GM21529 (cell line): ENCODE data around the gene NLGN4X.
A peak's percentile ranks its signal among the peaks of the same experiment; 100 is the strongest.

ENCODE experiments used
- ATAC-seq: cut with Tn5 transposase; IDR thresholded peaks from one replicate; pipeline ENCODE4 v1.9.1; 2021; ENCODE audit not compliant: unreplicated experiment

Gene NLGN4X

DNA sequence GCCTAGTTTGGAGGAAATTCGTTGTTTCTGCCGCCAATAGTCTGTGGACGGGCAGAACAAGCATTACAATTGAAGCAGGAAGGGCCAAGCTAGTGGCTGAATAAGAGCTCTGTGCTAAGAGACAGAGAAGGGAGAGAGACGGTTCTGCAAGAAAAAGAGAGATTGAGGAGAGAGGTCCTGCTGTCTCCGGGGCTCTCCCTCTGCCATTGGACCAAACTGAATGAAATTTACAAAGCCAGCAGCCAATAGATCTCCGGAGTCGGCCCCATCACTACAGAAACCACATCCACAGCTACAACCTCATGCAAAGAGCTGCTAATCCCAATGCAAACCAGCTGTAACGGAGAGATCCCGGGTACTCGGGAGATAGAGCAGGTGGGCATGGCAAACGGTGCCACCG lies at the start of gene NLGN4X:
Gene NLGN4X, minus strand, starts transcription at position 148 of the 400 bp plus-strand sequence. CDS start 77,401 bp downstream, outside the sequence.
- no peak for ATAC-seq

DNA sequence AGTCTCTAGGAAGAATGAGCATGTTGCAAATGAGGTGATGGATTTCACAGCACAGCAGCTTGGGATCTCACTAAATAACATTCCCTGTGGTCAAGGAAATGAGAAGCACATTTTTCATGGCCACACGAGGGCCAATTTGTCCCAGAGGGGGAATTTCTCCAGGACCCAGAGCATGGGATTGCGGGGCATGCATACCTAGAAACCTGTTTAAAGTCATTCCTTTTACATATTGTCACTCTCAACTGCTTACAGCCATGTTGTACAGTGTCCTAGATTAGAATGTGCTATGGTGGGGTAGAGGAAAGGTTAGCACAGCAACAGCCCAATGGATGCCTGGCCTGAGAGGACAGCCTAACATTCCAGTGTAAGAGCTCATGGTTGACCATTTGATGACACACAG lies 37.4 kb upstream of the NLGN4X start:
- ATAC-seq, result no peak

DNA sequence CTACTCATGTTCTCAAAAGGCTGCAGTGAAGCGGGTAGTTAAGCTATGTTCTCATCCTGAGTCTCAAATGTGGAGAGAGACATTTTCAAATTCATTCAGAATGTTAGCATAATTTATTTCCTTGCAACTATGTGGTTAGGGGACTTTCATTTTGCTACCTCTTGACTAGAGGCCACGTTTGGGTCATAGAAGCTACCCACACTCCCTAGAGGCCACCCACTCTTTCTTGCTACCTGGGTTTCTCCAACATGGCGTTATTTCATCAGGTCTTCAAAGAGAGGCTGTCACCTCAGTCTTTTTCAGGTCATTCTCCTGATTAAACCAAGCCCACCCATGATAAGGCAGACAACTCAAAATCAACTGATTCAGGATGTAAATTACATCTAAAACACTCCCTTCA lies 34.3 kb upstream of the NLGN4X start:
- no peak for ATAC-seq

DNA sequence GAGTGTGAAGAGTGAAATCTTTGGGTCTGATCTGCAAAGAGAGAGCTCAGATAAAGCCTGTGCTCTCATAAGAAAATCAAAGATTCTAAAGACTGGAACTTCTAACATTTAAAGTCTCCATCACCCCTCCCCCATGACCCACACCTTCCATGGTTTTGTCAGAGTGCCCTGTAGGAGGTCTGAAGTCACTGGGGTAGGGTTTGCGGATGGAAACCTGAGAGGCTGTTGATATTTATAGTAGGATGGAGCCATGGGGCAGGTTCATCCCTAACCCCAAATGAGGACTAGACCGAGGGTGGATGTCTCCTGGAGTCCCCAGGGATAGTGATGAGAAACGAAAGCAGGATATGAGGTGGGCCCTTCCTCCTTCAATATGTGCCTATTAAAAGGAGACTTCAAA lies 28.4 kb upstream of the NLGN4X start:
- no peak for ATAC-seq

DNA sequence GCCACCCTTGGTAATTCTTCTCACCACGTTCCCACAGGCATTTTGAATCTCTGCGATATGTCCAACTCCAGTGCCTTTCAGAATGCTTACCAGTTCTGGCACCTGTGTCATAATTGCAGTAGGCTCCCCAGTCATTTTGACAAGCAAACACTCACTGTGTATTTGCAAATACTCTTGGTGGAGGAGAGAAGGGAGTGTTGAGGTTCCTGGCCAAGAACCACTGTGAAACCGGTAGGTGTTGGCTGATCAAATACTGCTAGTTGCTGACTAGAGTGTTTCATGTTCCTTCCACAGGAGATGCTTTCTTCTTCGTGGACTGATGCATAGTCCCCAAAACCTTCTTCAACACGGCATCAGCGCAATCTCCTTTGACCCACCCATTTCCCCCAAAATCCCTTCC lies 16.0 kb upstream of the NLGN4X start:
- ATAC-seq, result no peak

DNA sequence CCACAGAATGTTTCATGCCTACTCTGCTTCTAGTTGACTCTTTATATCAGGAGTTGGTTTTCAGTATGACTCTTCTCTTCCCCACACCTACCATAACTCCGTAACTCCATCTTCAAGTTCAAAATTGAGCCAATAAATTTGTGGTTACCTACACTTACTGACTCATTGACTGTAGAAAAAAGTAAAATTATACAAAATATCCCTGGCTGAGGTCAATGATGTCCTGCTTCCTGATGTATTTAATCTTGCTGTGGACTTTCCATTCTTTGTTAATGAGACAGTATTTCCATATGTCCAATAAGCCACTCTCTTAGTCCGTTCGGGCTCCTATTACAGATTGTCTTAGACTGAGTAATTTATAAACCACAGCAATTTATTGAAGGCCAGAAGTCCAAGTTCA lies 9.9 kb upstream of the NLGN4X start:
- no peak for ATAC-seq

DNA sequence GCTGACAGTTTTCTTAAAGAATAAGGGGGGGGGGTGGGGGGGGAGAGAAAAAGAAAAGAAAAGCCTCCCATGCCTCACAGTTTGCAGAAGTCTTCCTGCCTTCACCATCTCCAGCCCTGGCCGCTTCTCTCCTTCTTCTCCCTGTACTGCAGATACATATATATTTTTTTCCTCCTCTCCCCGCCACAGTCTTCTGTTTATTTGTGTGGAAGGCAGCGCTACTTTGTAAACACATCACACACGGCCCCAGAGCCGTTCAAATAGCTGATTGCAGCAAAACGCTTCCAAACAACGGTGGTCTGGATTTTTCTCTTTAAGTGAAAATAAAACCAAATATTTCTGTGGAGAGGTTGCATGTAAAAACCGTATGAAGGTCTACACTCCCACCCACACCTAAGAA lies 732 bp downstream of the NLGN4X start:
- no peak for ATAC-seq

DNA sequence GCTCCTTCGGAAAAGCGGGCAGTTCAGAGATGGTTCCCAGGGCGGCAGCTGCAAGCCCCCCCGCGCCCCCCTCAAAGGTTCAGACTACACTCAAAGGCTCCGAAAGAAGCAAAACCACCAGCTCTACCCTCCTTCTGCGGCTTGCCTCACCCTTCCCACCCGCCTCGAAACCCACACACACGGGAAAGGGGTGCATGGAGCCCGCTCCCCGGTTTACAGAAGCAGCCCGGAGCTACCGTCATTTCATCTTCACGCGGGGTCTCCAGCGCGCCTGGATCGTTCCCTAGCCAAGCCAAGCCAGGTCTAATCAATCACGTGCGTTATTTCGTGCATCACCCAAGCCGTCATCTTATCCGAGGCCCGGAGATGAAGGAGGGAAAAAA lies 1.2 kb downstream of the NLGN4X start:
- no peak for ATAC-seq

DNA sequence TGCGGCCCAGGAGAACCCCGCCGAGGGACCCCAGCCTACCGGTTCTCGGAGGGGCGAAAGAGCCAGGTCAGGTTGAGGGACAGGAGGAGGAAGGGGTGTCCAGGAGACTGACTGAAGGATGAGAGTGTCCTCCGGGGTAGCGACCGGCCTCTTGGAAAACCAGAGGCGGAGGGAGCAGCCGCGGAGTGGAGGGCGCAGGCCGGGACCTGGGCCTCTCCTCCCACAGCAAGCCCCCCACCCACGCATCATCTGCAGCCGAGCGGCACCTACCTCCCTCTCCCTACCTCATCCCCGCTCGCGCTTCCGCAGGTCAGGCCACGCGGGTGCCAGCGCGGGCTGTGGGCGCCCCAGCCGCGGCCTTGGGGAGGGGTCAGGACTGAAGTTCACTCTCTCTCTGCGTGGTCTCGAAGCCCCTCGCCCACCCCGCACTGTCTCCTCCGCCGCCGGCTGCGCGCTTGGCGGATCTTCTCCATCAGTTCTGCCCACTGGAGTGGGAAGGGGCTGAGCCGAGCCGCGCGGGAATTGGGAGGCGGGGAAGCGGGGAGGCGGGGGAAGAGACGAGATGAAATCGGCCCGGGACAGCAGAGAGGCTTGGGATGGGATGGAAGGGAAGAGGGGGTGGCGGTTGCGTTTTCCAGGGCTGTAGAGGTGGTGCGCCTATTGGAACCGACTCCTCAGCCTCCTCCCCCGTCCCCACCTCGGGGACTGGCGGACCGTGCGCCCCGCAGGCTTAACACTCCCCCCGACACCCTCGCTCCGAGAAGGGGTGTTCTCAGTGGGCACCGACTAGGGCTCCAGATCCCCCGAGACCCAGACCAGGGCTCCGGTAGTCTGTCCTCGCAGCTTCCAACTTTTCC lies 1.8 kb downstream of the NLGN4X start:
- ATAC-seq, result no peak

DNA sequence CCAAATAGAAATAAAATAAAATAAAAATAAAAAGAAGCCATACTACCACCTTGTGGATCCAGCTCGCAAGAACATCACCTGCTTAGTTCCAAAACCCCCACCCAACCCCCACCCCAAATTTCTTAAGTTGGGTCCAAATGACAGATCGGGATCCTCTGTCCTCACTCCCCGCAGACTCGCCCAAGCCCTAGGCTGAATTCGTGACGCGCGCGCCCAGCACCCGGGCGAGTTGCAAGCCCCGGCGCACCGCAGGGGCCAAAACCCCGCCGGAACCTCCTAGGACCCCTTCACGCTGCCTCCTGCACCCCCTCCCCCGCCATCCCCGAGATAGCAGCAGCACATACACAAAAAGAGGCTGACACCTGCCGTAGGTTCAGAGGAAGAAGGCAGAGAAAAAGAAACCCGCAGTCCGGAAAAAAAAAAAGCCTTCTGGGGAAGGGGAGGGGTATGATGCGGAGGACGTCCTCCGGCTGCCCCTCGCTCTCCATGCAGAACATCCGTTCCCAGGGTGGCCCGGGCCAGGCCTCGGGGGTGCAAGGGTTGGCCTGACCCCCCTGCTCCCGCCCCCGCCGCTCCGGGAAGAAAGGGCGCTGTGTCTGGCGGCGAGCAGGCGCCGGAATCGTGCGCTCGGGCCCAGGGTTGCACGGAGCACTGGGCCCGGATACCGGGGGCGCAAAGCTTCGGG lies 2.6 kb downstream of the NLGN4X start:
- ATAC-seq, result no peak

DNA sequence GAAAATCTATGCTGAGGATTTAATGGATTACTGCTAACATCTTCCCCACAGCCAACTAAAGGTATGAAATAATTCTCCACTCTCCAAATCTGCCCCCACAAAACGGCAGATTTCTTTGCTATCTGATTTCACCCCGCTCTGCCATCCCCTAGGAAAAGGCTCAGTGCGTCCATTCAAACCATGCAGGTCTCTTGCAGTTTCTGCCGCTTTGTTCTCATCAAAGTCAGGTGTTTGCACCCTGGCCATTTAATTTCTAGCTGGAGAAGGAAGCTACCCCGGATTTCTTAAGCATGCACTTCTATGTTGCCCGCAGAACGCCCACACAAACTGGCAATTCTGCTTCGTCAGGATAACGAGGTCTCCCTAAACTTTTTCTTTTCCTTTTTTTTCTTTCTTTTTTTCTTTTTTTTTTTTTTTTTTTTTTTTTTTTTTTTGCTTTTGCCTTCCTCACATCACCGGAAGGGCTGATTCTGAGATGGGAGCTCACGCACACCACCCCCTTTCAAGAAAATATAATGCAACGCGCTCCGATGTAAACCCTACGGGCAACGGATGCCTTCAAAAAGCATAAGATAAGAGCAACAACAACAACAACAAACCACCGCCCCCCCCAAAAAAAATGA lies 3.3 kb downstream of the NLGN4X start:
- ATAC-seq, result no peak

DNA sequence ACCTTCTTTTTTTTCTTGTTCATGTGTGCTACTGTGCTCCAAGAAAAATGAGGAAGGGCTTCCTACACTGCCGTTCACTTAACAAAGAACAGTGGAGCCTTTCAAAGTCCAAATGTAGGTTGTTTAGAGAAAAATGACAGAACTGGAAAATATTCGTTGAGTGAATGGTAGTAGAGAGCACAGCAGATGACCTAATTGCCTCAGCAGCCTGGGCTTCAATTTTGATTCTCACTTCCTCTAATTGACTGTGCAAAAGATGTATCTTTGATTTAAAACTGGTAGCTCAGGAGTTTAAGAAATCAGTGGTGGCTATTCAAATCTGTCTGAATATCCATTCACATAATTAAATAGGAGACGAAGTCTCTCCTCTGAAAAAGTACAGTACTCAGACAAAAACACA lies 5.2 kb downstream of the NLGN4X start:
- ATAC-seq, result no peak

DNA sequence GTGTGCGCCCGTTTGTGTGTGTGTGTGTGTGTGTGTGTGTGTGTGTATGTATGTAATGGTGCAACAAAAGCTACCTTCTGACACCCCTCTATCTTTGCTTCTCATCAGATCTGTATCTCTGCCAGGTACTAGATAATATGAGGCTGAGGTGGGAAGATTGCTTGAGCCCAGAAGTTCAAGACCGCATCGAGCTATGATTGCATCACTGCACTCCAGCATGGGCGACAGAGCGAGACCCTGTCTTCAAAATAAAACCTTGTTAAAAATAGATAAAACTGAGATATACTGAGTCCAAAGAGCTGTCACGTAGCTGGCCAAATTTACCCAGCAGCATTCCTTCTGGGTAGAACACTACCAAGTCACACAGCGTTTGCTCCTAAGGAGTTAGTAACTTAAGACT lies 18.4 kb downstream of the NLGN4X start:
- no peak for ATAC-seq

DNA sequence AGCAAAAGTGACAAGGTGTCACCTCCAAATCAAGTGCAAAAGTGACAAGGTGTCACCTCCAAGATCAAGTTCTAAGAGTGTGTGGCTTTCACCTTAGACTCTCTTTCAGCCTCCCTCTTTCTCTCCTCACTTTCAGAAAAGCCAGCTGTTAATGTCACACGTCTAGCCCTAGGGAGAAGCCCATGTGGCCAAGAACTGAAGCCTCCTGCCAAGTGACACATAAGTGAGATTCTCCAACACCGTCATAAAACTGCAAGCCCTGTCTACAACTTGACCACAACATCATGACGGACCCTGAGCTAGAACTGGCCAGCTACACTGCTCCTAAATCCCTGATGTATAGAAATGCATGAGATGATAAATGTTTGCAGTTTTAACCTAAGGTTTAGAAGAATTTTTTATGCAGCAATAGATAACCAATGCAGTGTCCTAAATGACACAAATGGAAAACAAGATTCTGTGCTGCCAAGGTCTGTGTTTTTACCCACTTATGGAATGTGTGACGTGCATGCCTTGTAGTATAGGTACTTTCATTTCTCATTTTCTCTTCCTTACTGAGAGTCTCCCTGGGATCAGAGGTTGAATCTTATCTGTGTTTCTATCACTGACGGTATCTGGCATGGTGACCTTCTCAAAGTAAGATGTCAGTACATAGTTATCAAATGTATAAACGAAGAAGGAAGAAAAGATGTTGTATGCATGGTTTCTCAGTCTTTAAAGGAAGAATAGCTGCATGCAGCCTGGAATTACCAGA lies 25.0 kb downstream of the NLGN4X start:
- no peak for ATAC-seq

DNA sequence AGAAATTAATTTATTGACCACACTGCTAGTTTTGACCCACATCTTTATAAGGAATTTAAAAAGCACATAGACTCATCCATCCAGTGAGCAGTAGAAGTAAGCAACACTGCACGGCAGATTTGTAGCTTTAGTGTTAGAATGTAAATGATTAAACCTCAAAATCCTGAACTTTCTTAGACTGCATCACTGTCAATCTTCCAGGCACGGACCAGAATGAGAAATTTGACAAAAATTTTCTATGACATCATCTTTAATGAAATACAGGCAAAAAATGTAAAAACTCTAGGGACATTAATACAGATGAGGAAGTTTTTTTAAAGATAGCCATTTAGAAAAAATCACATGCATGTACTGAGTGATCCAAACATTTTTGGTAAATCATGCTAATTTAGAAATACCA lies 29.2 kb downstream of the NLGN4X start:
- ATAC-seq, result no peak

DNA sequence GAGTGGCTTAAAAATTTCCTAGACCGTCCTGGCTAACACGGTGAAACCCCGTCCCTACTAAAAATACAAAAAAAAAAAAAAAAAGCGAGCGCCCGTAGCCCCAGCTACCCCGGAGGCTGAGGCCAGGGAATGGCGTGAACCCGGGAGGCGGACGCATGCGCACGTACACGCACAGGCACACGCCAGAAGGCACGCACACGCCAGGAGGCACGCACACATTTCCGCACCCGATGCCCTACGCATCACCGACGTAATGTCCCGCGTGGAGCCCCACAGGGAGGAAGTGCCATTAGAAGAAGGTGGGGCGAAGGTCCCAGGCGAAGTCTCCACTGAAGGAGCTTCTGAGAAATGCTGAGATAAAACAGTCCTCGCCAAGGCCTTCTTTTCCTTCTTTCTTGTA lies 41.4 kb downstream of the NLGN4X start:
- ATAC-seq, result no peak

DNA sequence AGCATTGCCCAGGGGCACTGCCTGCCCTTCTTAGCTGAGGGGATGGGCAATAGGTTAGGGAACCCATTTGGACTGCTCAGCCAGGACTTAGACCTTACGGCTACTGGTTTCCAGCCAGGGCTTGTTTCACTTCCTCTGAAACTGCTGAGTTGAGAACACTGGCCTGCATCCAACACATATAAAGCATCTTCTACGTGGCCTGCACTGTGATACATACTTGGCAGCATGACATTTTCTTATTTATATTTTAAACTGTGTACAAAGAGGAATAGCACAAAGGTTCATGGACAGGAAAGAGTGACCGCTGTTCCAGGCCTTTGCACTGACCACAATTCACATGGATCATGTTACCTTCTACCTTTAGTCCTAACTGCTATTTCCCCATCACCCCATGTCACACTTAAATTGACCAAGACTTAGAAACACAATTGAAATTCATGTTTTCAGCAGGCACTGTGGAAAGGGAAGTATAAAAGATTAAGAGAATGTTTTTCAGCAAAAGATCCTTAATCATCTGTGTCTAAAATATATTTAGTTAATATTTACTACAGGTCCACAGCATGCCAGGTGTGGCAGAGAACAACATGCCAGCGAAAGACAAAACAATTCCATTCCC lies 43.7 kb downstream of the NLGN4X start:
- ATAC-seq, result peak; percentile 97

DNA sequence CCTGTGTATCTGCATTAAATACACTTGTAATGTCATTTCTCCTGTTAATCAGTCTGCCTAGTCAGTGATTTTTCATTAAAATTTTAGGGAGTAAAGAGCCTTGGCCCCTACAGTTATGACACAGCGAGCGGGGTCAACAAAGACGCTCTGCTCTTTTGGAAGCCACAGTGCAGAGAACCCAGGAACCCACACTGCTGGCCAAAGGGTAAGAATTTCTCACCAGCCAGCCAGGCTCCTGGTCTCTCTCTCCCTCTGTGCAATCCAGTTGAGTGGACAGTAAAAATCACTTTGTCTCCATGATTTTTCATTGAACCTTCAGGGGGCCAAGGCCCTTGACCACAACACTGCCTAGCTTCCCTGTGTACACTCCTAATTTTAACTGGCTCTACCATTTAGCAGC lies 52.8 kb downstream of the NLGN4X start:
- no peak for ATAC-seq

DNA sequence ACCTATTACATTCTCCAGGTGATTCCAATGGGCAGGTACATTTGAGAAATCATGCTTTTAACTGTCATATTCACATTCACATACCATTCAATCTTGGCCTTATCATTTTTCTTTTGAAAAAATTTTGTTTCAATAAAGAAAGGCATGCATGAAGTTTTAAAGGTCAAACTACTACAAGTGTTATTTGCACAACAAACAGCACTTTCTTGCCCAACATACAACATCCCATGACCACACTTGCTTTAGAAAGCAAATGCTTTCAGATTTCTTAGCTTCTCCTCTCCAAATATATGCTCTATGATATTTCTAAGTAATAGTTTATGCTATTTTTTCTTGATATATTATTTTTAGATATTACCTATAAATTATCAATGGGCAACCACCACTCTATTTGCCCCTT lies 58.2 kb downstream of the NLGN4X start:
- ATAC-seq, result no peak

DNA sequence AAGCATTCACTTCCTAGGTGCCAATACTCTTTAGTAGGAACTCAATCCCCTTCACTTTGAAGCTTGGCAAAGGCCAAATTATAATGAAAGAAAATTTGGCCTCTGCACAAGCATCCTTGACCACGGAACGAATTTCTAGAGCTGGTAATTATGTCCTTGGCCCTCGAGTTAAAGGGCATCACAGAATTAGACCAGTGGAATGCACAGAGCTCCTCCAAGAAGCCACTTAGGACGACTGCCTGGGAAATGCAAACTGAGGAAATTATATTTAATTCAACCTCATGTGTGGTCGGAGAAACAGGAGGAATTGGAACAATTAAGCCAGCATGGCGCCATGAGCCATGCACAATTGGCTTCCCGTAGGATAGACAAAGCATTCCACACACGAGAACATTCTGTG lies 59.3 kb downstream of the NLGN4X start:
- no peak for ATAC-seq

DNA sequence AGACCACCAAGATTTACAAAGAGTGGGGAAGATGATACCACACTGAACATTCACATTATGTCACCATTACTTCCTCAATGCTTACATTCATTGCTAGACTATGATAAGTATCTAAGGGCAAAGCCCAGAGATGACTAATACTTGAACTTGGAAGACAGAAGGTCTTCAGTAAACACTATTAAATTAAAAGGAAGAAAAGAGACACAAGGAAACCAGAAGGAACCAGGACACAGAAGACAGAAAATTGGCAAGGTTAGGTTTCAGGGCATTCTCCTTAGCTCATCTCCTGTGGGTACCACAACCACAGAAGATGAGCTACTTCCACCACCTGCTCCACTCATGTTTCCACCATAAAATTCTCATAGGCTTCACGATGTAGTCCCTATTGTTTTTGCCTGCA lies 64.9 kb downstream of the NLGN4X start:
- ATAC-seq, result no peak
